ENCODE results near the gene CPLX3.

The CPLX3 gene

DNA sequence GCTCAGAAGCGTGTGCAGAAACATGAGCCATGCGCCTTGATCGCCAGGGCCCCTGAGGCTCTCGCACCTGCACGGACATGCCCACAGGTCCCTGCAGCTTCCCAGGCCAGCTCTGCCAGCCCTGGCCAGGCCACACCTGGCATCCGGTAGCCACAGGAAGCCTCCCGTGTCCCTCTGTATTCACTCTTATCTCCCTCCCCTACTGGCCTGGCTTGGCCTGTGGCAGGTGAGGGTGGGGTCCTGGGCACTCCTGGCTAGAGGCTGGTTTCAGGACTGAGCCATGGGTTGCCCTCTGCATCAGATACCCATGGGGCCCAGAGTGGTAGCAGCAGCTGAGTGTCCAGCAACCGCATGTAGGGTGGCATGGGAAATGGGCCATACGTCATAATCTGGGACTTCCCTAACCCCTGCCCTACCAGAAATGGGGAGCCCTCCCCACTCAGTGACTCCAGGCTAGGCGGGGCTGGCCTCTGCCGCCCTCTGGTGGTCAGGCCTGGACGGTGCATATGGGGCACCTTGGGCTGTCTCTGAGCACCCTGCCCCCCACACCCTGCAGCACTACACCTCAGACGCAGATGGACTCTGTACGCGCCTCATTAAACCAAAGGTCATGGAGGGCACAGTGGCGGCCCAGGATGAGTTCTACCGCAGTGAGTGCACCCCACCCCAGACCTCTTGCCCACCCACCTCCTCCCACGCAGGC is 26.4 kb upstream of the CPLX3 start:
- Histone ChIP-seq H3K4me3 (ENCODE audit: low read length) (no peak overlapping the region), H3K9me3 (ENCODE audit: control insufficient read depth, low read depth, low read length) (no peaks in the 10 kb centered on the region), H3K27ac (ENCODE audit: low read length) (no peak overlapping the region), H3K27me3 (ENCODE audit: control insufficient read depth, insufficient read depth, low read length) (no peaks in the 10 kb centered on the region), H3K9ac (ENCODE audit: low read length) (no peak overlapping the region), H3K4me1 (ENCODE audit: control insufficient read depth, low read depth, low read length) (no peaks in the 10 kb centered on the region), H3K36me3 (ENCODE audit: control insufficient read depth, low read depth, low read length) (peaks cover 21% of the 10 kb centered on the region)

DNA sequence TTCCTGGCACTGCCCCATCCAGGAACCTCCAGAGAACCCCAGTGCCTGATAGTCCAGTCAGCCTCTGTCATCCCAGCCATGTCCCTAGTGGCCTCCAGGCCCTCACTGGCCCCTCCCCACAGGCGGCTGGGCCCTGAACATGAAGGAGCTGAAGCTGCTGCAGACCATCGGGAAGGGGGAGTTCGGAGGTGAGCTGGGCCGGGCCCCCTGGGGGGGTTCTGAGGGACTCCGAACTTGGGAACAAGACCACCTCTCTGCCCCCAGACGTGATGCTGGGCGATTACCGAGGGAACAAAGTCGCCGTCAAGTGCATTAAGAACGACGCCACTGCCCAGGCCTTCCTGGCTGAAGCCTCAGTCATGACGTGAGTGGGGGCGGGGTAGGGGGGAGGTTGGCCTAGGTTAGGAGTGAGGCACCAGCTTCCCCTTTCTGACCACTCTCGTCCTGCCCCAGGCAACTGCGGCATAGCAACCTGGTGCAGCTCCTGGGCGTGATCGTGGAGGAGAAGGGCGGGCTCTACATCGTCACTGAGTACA is 25.8 kb upstream of the CPLX3 start:
- Histone ChIP-seq H3K27me3 (ENCODE audit: control insufficient read depth, insufficient read depth, low read length) (no peaks in the 10 kb centered on the region), H3K9ac (ENCODE audit: low read length) (no peak overlapping the region), H3K9me3 (ENCODE audit: control insufficient read depth, low read depth, low read length) (no peaks in the 10 kb centered on the region), H3K4me3 (ENCODE audit: low read length) (no peak overlapping the region), H3K27ac (ENCODE audit: low read length) (no peak overlapping the region), H3K4me1 (ENCODE audit: control insufficient read depth, low read depth, low read length) (no peaks in the 10 kb centered on the region), H3K36me3 (ENCODE audit: control insufficient read depth, low read depth, low read length) (peaks cover 21% of the 10 kb centered on the region)

DNA sequence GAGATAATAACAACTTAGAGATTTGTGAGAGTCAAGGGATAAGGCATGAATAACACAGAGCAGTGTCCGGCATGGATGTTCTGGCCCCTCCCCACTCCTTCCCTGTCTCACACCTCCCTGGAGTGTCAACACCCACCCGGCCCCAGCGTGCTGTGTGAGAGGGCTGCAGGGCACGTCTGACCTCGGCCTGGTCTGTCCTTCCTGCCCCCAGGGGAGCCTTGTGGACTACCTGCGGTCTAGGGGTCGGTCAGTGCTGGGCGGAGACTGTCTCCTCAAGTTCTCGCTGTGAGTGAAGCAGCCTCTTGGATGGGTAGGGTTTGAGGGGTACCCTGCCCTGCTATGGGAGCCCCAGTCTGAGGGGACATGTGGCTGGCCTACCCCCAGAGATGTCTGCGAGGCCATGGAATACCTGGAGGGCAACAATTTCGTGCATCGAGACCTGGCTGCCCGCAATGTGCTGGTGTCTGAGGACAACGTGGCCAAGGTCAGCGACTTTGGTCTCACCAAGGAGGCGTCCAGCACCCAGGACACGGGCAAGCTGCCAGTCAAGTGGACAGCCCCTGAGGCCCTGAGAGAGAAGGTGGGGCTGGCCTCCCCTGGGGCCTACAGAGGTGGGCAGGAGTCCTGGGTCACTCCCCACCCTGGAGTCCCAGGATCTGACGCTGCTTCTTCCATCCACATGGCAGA is 25.0 kb upstream of the CPLX3 start:
- no peak overlapping the region for H3K27ac ChIP-seq (ENCODE audit: low read length)
- no peaks in the 10 kb centered on the region for H3K9me3 ChIP-seq (ENCODE audit: control insufficient read depth, low read depth, low read length)
- no peak overlapping the region for H3K9ac ChIP-seq (ENCODE audit: low read length)
- H3K4me3 ChIP-seq (ENCODE audit: low read length) = no peak overlapping the region
- peaks cover 21% of the 10 kb centered on the region for H3K36me3 ChIP-seq (ENCODE audit: control insufficient read depth, low read depth, low read length)
- no peaks in the 10 kb centered on the region for H3K27me3 ChIP-seq (ENCODE audit: control insufficient read depth, insufficient read depth, low read length)
- no peaks in the 10 kb centered on the region for H3K4me1 ChIP-seq (ENCODE audit: control insufficient read depth, low read depth, low read length)

DNA sequence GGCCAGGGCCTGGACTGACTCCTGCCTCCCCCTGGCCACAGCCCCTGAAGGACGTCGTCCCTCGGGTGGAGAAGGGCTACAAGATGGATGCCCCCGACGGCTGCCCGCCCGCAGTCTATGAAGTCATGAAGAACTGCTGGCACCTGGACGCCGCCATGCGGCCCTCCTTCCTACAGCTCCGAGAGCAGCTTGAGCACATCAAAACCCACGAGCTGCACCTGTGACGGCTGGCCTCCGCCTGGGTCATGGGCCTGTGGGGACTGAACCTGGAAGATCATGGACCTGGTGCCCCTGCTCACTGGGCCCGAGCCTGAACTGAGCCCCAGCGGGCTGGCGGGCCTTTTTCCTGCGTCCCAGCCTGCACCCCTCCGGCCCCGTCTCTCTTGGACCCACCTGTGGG is 24.1 kb upstream of the CPLX3 start:
- Histone ChIP-seq H3K4me1 (ENCODE audit: control insufficient read depth, low read depth, low read length) (no peaks in the 10 kb centered on the region), H3K36me3 (ENCODE audit: control insufficient read depth, low read depth, low read length) (peaks cover 21% of the 10 kb centered on the region), H3K9ac (ENCODE audit: low read length) (no peak overlapping the region), H3K4me3 (ENCODE audit: low read length) (no peak overlapping the region), H3K27ac (ENCODE audit: low read length) (no peak overlapping the region), H3K9me3 (ENCODE audit: control insufficient read depth, low read depth, low read length) (no peaks in the 10 kb centered on the region), H3K27me3 (ENCODE audit: control insufficient read depth, insufficient read depth, low read length) (no peaks in the 10 kb centered on the region)

DNA sequence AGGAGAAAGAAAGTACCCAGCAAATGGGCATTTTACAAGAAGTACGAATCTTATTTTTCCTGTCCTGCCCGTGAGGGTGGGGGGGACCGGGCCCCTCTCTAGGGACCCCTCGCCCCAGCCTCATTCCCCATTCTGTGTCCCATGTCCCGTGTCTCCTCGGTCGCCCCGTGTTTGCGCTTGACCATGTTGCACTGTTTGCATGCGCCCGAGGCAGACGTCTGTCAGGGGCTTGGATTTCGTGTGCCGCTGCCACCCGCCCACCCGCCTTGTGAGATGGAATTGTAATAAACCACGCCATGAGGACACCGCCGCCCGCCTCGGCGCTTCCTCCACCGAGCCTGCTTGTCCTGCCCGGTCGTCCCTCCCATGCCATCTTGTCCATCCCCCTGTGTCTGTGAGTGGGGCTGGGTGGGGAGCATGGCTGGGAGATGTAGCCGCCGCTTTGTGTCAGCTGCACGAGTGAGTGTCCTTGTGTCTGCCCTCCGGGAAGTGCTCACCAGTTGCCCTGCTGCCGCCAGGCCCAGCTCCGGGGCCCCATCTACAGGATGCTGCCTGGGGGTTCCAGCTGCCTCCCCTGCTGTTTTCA is 23.5 kb upstream of the CPLX3 start:
- H3K27ac ChIP-seq (ENCODE audit: low read length) = no peak overlapping the region

DNA sequence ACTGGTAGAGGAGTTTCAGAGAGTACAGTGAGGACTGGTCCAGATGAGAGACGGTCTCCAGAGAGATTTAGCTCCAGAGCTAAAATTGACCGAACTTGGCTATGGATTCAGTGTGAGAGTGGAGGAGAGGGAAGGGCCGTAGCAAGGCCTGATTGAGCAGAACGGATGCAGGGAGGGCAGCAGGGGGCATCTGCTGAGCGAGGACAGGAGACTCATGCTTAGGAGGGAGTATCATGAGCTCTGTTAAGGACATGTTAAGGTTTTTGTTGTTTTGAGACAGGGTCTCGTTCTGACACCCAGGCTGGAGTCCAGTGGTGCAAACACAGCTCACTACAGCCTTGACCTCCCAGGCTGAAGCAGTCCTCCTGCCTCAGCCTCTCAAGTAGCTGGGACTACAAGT is 21.5 kb upstream of the CPLX3 start:
- H3K4me3 ChIP-seq (ENCODE audit: low read length) = no peak overlapping the region
- H3K36me3 ChIP-seq (ENCODE audit: control insufficient read depth, low read depth, low read length) = peaks cover 21% of the 10 kb centered on the region
- H3K4me1 ChIP-seq (ENCODE audit: control insufficient read depth, low read depth, low read length) = no peaks in the 10 kb centered on the region
- no peak overlapping the region for H3K9ac ChIP-seq (ENCODE audit: low read length)
- no peaks in the 10 kb centered on the region for H3K27me3 ChIP-seq (ENCODE audit: control insufficient read depth, insufficient read depth, low read length)
- no peak overlapping the region for H3K27ac ChIP-seq (ENCODE audit: low read length)
- no peaks in the 10 kb centered on the region for H3K9me3 ChIP-seq (ENCODE audit: control insufficient read depth, low read depth, low read length)

More for the DNA sequence above, 23.5 kb upstream of the CPLX3 start:
- H3K9ac ChIP-seq (ENCODE audit: low read length) = no peak overlapping the region
- no peak overlapping the region for H3K4me3 ChIP-seq (ENCODE audit: low read length)
- no peaks in the 10 kb centered on the region for H3K9me3 ChIP-seq (ENCODE audit: control insufficient read depth, low read depth, low read length)
- H3K27me3 ChIP-seq (ENCODE audit: control insufficient read depth, insufficient read depth, low read length) = no peaks in the 10 kb centered on the region
- H3K4me1 ChIP-seq (ENCODE audit: control insufficient read depth, low read depth, low read length) = no peaks in the 10 kb centered on the region
- peaks cover 21% of the 10 kb centered on the region for H3K36me3 ChIP-seq (ENCODE audit: control insufficient read depth, low read depth, low read length)

DNA sequence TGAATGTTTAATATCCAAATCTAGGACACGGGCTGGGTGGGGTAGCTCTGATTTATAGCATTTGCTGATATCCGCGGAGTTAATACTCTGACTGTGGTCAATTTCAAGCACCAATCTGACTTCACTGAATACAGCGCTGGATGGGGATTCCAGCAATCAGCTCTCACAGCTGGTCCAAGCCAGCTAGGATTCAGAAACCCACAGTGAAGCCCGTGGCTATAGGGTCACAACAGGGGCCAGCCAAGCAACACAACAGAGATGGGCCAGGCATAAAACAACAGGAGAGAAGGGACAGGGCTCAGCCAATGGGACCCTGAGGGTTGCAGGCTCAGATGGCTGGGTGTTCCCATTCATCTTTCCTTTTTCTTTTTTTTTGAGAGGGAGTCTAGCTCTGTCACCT is 19.1 kb upstream of the CPLX3 start:
- Histone ChIP-seq H3K9ac (ENCODE audit: low read length) (no peak overlapping the region), H3K27ac (ENCODE audit: low read length) (no peak overlapping the region), H3K36me3 (ENCODE audit: control insufficient read depth, low read depth, low read length) (peaks cover 5% of the 10 kb centered on the region)

DNA sequence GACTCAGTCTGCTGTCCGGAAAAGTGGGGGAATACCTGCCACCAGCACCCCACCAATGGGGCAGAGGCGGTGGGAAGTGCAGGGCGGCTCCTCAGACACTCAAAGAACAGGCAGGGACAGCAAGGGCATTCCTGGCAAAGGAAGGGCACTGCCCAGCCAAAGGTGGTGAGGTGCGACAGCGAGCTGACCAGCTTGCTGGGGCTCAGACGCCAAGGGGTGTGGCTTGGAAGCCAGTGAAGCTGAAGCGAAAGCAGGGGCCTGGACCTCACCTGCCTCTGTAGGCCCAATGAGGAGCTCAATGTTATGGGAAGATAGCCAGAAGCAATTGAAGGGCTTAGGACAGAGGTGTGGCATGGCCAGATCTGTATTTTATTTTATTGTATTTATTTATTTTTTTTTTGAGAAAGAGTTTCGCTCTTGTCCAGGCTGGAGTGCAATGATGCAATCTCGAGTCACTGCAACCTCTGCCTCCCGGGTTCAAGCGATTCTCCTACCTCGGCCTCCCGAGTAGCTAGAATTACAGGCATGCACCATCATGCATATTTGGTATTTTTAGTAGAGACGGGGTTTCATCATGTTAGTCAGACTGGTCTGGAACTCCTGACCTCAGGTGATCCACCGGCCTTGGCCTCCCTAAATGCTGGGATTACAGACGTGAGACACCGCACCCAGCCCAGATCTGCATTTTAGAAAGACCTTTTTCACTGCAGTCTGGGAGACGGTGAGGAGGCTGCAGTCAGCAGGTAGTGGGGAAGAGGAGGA is 18.2 kb upstream of the CPLX3 start:
- peaks cover 3% of the 10 kb centered on the region for H3K36me3 ChIP-seq (ENCODE audit: control insufficient read depth, low read depth, low read length)
- no peak overlapping the region for H3K27ac ChIP-seq (ENCODE audit: low read length)

More for the DNA sequence above, 19.1 kb upstream of the CPLX3 start:
- H3K9me3 ChIP-seq (ENCODE audit: control insufficient read depth, low read depth, low read length) = no peaks in the 10 kb centered on the region
- H3K4me3 ChIP-seq (ENCODE audit: low read length) = no peak overlapping the region
- no peaks in the 10 kb centered on the region for H3K4me1 ChIP-seq (ENCODE audit: control insufficient read depth, low read depth, low read length)
- no peaks in the 10 kb centered on the region for H3K27me3 ChIP-seq (ENCODE audit: control insufficient read depth, insufficient read depth, low read length)

DNA sequence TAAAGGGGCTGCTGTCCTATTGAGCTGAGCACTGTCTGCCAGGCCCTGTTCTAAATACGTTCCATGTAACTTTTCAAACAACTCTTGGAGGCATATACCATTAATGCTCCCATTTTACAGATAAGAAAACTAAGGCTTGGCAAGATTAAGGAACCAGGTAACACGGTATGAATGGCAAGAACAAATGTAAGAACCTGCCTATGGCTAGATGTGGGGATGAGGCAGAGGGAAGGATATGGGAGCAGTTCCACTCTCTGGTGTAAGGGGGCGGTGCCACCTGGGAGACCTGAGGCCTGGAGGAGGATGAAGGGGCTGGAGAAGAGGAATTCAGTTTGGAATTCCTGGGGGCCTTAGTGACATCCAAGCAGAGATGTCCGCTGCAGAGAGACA is 17.6 kb upstream of the CPLX3 start:
- H3K4me3 ChIP-seq (ENCODE audit: low read length) = no peak overlapping the region
- no peaks in the 10 kb centered on the region for H3K9me3 ChIP-seq (ENCODE audit: control insufficient read depth, low read depth, low read length)
- H3K27ac ChIP-seq (ENCODE audit: low read length) = no peak overlapping the region
- no peaks in the 10 kb centered on the region for H3K4me1 ChIP-seq (ENCODE audit: control insufficient read depth, low read depth, low read length)
- no peak overlapping the region for H3K9ac ChIP-seq (ENCODE audit: low read length)
- peaks cover 3% of the 10 kb centered on the region for H3K36me3 ChIP-seq (ENCODE audit: control insufficient read depth, low read depth, low read length)
- no peaks in the 10 kb centered on the region for H3K27me3 ChIP-seq (ENCODE audit: control insufficient read depth, insufficient read depth, low read length)

More for the DNA sequence above, 18.2 kb upstream of the CPLX3 start:
- no peaks in the 10 kb centered on the region for H3K27me3 ChIP-seq (ENCODE audit: control insufficient read depth, insufficient read depth, low read length)
- no peaks in the 10 kb centered on the region for H3K4me1 ChIP-seq (ENCODE audit: control insufficient read depth, low read depth, low read length)
- H3K9ac ChIP-seq (ENCODE audit: low read length) = no peak overlapping the region
- no peak overlapping the region for H3K4me3 ChIP-seq (ENCODE audit: low read length)
- no peaks in the 10 kb centered on the region for H3K9me3 ChIP-seq (ENCODE audit: control insufficient read depth, low read depth, low read length)

DNA sequence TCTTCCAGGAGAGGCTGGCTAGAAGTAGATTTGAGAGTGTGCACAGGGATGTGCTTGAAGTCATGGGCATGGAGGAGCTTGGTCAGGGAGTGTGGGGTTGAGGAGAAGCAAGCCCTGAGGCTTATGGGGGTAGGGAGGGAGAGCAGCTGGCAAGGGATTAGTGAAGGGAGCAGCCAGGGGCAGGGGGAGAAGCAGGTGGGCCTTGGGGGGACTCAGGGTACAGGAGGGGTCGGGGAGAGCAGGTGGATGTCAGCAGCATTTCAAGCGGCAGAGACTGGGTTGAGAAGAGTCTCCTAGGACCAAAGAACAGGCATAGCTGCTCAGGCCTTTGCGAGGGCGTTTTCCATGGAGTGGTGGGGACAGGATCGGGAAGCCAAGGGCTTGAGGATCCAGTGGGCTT is 17.2 kb upstream of the CPLX3 start:
- H3K27ac ChIP-seq (ENCODE audit: low read length) = no peak overlapping the region
- no peaks in the 10 kb centered on the region for H3K9me3 ChIP-seq (ENCODE audit: control insufficient read depth, low read depth, low read length)
- no peak overlapping the region for H3K4me3 ChIP-seq (ENCODE audit: low read length)
- no peaks in the 10 kb centered on the region for H3K36me3 ChIP-seq (ENCODE audit: control insufficient read depth, low read depth, low read length)
- H3K9ac ChIP-seq (ENCODE audit: low read length) = no peak overlapping the region
- no peaks in the 10 kb centered on the region for H3K4me1 ChIP-seq (ENCODE audit: control insufficient read depth, low read depth, low read length)
- no peaks in the 10 kb centered on the region for H3K27me3 ChIP-seq (ENCODE audit: control insufficient read depth, insufficient read depth, low read length)

DNA sequence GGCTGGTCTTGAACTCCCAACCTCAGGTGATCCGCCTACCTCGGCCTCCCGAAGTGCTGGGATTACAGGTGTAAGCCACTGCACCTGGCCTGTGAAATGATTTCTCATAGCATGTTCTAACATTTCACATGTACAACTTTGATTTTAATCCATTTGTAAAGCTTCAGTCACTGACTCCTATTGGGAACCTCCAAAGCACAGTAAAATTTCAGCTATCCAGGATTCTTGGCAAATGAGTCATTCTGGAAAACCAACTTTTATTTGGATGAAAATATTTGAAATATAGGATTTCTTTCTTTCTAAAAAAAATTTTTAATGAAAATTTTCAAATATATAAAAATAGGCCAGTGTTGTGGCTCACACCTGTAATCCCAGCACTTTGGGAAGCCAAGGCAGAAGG is 16.5 kb upstream of the CPLX3 start:
- no peaks in the 10 kb centered on the region for H3K9me3 ChIP-seq (ENCODE audit: control insufficient read depth, low read depth, low read length)
- no peak overlapping the region for H3K9ac ChIP-seq (ENCODE audit: low read length)
- no peak overlapping the region for H3K4me3 ChIP-seq (ENCODE audit: low read length)
- no peaks in the 10 kb centered on the region for H3K27me3 ChIP-seq (ENCODE audit: control insufficient read depth, insufficient read depth, low read length)
- no peak overlapping the region for H3K27ac ChIP-seq (ENCODE audit: low read length)
- H3K4me1 ChIP-seq (ENCODE audit: control insufficient read depth, low read depth, low read length) = no peaks in the 10 kb centered on the region
- H3K36me3 ChIP-seq (ENCODE audit: control insufficient read depth, low read depth, low read length) = no peaks in the 10 kb centered on the region
